Sigmoid colon (tissue), 4 donors: ENCODE measurements around the gene CD81.

Experiments
- EP300 ChIP-seq, 4 donors: sonication (generic); formaldehyde crosslinking; IDR thresholded peaks; one replicate each; pipeline ENCODE4 v1.6.1; 2017; ENCODE audit warnings: antibody characterized with exemption in 4 of 4
- POLR2A ChIP-seq, 2 donors: fragments of 450-650 bp; IDR thresholded peaks; one replicate each; pipeline ENCODE4 v1.6.1; 2016; ENCODE audit warnings: antibody characterized with exemption in 2 of 2, mild to moderate bottlenecking in 2 of 2, moderate library complexity in 2 of 2
- POLR2AphosphoS5 ChIP-seq, 4 donors: sonication (generic); formaldehyde crosslinking; IDR thresholded peaks; one replicate each; pipeline ENCODE4 v1.6.1; 2017; ENCODE audit warnings: antibody characterized with exemption in 4 of 4
- TF ChIP-seq, protein P1 (sequence below), 4 experiments: fragments of 450-650 bp in 3 of 4; fragments of 200-600 bp in 1 of 4; IDR thresholded peaks; one replicate each; pipeline ENCODE4 v1.5.1; 2016 to 2019; ENCODE audit warnings: antibody characterized with exemption in 4 of 4, mild to moderate bottlenecking in 3 of 4, moderate library complexity in 2 of 4

DNA sequence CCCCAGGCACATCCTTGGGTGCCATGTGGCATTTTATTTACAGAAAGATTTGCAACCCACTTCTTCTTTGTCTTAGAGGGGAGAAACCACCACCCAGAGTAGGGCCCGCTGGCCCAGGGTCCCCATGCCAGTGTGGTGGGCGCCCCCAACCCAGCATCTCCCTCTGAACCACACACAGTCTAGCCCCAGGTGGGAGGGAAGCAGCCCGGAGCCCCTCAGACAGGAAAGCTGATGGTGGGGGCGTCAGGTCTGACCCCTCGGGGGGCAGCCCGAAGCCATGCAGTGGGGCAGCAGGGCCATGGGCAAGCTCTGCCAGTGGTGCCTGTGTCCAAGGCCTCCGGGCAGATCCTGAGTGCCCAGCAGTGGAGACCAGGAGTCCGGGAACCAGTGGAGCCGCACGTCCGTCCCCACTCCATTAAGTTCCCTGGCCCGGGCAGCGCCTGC, 55.5 kb downstream of the CD81 start:
- TF ChIP-seq POLR2AphosphoS5 (IDR thresholded peaks at IDR 0.05): no peak
- TF ChIP-seq, protein P1, sequence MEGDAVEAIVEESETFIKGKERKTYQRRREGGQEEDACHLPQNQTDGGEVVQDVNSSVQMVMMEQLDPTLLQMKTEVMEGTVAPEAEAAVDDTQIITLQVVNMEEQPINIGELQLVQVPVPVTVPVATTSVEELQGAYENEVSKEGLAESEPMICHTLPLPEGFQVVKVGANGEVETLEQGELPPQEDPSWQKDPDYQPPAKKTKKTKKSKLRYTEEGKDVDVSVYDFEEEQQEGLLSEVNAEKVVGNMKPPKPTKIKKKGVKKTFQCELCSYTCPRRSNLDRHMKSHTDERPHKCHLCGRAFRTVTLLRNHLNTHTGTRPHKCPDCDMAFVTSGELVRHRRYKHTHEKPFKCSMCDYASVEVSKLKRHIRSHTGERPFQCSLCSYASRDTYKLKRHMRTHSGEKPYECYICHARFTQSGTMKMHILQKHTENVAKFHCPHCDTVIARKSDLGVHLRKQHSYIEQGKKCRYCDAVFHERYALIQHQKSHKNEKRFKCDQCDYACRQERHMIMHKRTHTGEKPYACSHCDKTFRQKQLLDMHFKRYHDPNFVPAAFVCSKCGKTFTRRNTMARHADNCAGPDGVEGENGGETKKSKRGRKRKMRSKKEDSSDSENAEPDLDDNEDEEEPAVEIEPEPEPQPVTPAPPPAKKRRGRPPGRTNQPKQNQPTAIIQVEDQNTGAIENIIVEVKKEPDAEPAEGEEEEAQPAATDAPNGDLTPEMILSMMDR (IDR thresholded peaks at IDR 0.05): no peak
- TF ChIP-seq POLR2A (IDR thresholded peaks at IDR 0.05): no peak
- no peak for TF ChIP-seq EP300 (IDR thresholded peaks at IDR 0.05)
